ENCODE measurements around the gene SYCE1. TPM values are rescaled to one million over a fixed set of nuclear protein-coding genes. Genes with fewer than 3 reads are reported as not detected.
"Not testable (repeated sequence)": the region's sequence is repeated elsewhere in the genome, so short reads cannot be mapped to it uniquely, and the experiment has no call there.

SYCE1 gene
- total RNA-seq, 1 donor from 2014 or later = 0.27 TPM

DNA sequence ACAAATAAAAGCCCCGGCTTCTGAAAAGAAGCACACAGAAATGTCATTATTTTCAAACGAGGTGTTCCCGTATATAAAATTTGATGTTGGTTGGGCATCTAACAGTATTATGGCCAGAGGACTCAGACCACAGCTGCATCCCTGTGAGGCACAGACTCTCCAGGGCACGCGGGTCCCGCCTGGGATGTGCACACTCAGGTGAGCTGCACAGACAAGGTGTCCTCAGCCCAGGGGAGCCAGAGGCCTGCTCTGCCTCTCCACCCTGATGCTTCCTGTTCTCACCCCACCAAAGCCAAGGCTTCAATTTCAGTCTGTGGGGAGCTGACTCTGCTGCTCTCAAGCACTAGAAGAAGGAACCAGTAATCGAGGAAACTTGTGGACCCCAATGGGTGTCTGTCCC lies 39.9 kb downstream of the SYCE1 start:
- Mint-ChIP-seq H3K4me1 (ENCODE audit: low read depth) (no peaks in the 10 kb centered on the region), H3K27ac (ENCODE audit: unreplicated experiment) (no peak overlapping the region), H3K27me3 (ENCODE audit: low read depth) (no peaks in the 10 kb centered on the region), H3K9me3 (ENCODE audit: low read depth) (peaks cover 20% of the 10 kb centered on the region), H3K36me3 (ENCODE audit: low read depth) (peaks cover 8% of the 10 kb centered on the region), H3K4me3 (ENCODE audit: unreplicated experiment) (no peak overlapping the region)
- TF ChIP-seq, protein P1, sequence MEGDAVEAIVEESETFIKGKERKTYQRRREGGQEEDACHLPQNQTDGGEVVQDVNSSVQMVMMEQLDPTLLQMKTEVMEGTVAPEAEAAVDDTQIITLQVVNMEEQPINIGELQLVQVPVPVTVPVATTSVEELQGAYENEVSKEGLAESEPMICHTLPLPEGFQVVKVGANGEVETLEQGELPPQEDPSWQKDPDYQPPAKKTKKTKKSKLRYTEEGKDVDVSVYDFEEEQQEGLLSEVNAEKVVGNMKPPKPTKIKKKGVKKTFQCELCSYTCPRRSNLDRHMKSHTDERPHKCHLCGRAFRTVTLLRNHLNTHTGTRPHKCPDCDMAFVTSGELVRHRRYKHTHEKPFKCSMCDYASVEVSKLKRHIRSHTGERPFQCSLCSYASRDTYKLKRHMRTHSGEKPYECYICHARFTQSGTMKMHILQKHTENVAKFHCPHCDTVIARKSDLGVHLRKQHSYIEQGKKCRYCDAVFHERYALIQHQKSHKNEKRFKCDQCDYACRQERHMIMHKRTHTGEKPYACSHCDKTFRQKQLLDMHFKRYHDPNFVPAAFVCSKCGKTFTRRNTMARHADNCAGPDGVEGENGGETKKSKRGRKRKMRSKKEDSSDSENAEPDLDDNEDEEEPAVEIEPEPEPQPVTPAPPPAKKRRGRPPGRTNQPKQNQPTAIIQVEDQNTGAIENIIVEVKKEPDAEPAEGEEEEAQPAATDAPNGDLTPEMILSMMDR (IDR thresholded peaks at IDR 0.05) = no peak
- DNase-seq (ENCODE audit: low spot score) = no peak

DNA sequence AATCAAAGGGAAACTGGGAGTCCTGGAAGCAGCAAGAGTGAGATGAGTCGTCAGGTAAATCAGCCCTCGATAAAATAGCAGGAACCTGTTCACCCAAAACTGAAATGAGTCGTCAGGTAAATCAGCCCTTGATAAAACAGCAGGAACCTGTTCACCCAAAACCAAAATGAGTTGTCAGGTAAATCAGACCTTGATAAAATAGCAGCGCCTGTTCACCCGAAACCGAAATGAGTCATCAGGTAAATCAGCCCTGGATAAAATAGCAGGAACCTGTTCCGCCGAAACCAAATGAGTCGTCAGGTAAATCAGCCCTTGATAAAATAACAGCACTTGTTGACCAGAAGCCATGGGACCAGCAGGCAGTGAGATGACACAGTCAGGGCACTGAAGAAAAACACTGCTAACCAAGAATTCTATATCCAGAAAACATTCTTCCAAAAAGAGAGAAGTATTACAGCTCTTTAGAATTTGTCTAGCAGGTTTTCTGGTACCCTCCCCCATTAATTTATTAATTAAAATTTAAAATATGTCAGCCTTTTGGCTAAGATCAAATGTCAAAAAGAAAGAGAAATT lies 41.7 kb downstream of the SYCE1 start:
- H3K27me3 Mint-ChIP-seq (ENCODE audit: low read depth) = no peaks in the 10 kb centered on the region
- DNase-seq (ENCODE audit: low spot score) = no peak
- peaks cover 1% of the 10 kb centered on the region for H3K36me3 Mint-ChIP-seq (ENCODE audit: low read depth)
- H3K4me1 Mint-ChIP-seq (ENCODE audit: low read depth) = no peaks in the 10 kb centered on the region
- H3K9me3 Mint-ChIP-seq (ENCODE audit: low read depth) = peaks cover 26% of the 10 kb centered on the region
- H3K27ac Mint-ChIP-seq (ENCODE audit: unreplicated experiment) = no peak overlapping the region
- TF ChIP-seq, protein P1 (IDR thresholded peaks at IDR 0.05) = no peak
- no peak overlapping the region for H3K4me3 Mint-ChIP-seq (ENCODE audit: unreplicated experiment)

DNA sequence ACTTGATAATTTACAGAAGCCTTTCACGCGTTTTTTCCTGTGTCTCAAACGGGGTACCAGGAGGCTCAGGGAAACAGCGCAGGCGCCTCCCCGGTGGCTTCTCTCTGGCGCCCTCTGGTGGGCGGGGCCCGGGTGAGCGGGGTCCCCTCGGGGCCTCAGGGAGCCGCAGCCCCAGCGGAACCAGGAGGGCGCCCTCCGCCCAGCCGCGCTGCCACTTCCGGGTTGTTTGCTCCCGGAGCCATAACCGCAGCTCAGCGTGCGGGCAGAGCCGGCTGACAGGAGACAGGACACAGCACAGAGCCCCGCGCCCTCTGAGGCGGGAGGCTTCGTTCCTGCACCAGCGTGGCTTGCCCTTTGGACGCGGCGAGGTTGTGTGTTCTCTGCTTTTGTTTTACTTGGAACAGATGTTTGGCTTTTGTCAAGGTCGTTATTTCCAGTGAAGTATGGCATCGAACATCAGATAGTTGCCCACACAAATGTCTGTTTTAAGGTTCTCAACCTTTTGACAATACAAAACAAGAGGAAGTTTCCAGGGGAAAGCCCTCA lies 45.1 kb downstream of the SYCE1 start:
- H3K27ac Mint-ChIP-seq (ENCODE audit: unreplicated experiment) = no peak overlapping the region
- TF ChIP-seq, protein P1 (IDR thresholded peaks at IDR 0.05) = peak; percentile 37
- peaks cover 1% of the 10 kb centered on the region for H3K36me3 Mint-ChIP-seq (ENCODE audit: low read depth)
- no peak for DNase-seq (ENCODE audit: low spot score)
- peaks cover 34% of the 10 kb centered on the region for H3K9me3 Mint-ChIP-seq (ENCODE audit: low read depth)
- H3K27me3 Mint-ChIP-seq (ENCODE audit: low read depth) = peaks cover 3% of the 10 kb centered on the region
- H3K4me3 Mint-ChIP-seq (ENCODE audit: unreplicated experiment) = no peak overlapping the region
- no peaks in the 10 kb centered on the region for H3K4me1 Mint-ChIP-seq (ENCODE audit: low read depth)

DNA sequence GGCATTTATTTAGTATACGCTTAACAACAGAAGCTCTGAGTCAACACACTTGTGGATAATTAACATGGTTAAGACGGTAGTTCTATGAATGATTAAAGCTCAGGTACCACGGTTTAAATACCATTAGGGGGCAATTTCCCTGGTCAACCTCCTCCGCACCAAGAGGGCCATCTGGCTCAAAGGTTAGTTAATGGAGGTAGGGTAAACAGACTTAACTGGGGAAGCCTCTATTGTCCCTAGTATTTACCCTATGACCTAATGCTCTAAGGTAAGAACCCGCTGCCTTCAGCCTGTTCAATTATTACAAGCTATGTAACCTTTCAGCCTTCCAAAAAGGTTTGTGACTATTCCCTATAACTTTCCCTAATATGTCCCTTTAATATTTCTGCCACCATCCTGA lies 46.9 kb downstream of the SYCE1 start:
- H3K27me3 Mint-ChIP-seq (ENCODE audit: low read depth); DNase-seq (ENCODE audit: low spot score); H3K4me3 Mint-ChIP-seq (ENCODE audit: unreplicated experiment); H3K4me1 Mint-ChIP-seq (ENCODE audit: low read depth); H3K27ac Mint-ChIP-seq (ENCODE audit: unreplicated experiment); H3K36me3 Mint-ChIP-seq (ENCODE audit: low read depth): not testable (repeated sequence)
- H3K9me3 Mint-ChIP-seq (ENCODE audit: low read depth) = peaks cover 31% of the 10 kb centered on the region

DNA sequence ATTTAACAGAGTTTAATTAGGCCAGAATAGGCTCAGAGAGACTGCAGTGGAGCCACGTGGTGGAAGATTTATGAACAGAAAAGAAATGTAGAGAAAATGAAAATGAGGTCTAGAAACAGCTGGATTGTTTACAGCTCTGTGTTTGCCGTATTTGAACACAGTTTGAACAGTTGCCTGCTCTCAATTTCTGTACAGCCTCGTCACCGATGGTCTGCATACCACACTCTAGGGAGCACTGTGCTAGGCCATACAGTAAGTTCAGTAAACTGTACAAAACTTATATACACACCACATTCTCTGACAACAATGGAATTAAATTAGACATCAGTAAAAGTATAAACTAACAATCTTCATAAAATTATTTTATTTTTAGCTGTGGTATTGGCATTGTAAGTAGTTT lies 49.3 kb downstream of the SYCE1 start:
- TF ChIP-seq, protein P1 (IDR thresholded peaks at IDR 0.05) = no peak
- no peaks in the 10 kb centered on the region for H3K4me1 Mint-ChIP-seq (ENCODE audit: low read depth)
- H3K27me3 Mint-ChIP-seq (ENCODE audit: low read depth) = peaks cover 12% of the 10 kb centered on the region
- no peak for DNase-seq (ENCODE audit: low spot score)
- peaks cover 16% of the 10 kb centered on the region for H3K9me3 Mint-ChIP-seq (ENCODE audit: low read depth)
- no peak overlapping the region for H3K27ac Mint-ChIP-seq (ENCODE audit: unreplicated experiment)
- no peaks in the 10 kb centered on the region for H3K36me3 Mint-ChIP-seq (ENCODE audit: low read depth)
- H3K4me3 Mint-ChIP-seq (ENCODE audit: unreplicated experiment) = no peak overlapping the region

DNA sequence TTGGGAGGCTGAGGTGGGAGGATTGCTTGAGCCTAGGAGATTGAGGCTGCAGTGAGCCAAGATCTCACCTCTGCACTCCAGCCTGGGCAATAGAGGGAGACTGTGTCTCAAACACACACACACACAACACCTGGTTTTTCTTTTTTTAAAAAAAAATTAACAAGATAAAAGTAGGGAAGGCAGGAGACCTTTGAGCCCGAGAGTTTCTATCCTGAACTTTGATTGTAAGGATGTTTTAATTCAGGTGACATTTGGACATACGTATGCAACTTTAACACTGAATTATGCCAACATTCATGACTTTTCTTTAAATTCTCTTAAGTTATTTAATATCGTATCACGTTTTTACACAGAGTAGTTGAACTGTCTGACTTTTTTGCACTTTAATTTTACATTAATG lies 49.9 kb downstream of the SYCE1 start:
- TF ChIP-seq, protein P1 (IDR thresholded peaks at IDR 0.05) = no peak
- Mint-ChIP-seq H3K27me3 (ENCODE audit: low read depth) (peaks cover 14% of the 10 kb centered on the region), H3K4me1 (ENCODE audit: low read depth) (no peaks in the 10 kb centered on the region), H3K27ac (ENCODE audit: unreplicated experiment) (no peak overlapping the region), H3K4me3 (ENCODE audit: unreplicated experiment) (no peak overlapping the region), H3K9me3 (ENCODE audit: low read depth) (peaks cover 17% of the 10 kb centered on the region), H3K36me3 (ENCODE audit: low read depth) (peaks cover 2% of the 10 kb centered on the region)
- DNase-seq (ENCODE audit: low spot score) = no peak
